22Rv1 (cell line): ENCODE measurements around the gene NDUFS8.

Source experiments
- H3K27ac ChIP-seq: fragments of 450-650 bp; 2 replicates; pipeline ENCODE4 v1.5.1; 2017
- ZFX ChIP-seq: fragments of 450-650 bp; IDR thresholded peaks from 2 replicates; pipeline ENCODE4 v1.6.1; 2017; ENCODE audit warnings: antibody characterized with exemption, borderline replicate concordance
- TF ChIP-seq, protein P1 (sequence below): fragments of 450-650 bp; IDR thresholded peaks from 2 replicates; pipeline ENCODE4 v1.5.1; 2017; ENCODE audit warnings: mild to moderate bottlenecking

The NDUFS8 gene

DNA sequence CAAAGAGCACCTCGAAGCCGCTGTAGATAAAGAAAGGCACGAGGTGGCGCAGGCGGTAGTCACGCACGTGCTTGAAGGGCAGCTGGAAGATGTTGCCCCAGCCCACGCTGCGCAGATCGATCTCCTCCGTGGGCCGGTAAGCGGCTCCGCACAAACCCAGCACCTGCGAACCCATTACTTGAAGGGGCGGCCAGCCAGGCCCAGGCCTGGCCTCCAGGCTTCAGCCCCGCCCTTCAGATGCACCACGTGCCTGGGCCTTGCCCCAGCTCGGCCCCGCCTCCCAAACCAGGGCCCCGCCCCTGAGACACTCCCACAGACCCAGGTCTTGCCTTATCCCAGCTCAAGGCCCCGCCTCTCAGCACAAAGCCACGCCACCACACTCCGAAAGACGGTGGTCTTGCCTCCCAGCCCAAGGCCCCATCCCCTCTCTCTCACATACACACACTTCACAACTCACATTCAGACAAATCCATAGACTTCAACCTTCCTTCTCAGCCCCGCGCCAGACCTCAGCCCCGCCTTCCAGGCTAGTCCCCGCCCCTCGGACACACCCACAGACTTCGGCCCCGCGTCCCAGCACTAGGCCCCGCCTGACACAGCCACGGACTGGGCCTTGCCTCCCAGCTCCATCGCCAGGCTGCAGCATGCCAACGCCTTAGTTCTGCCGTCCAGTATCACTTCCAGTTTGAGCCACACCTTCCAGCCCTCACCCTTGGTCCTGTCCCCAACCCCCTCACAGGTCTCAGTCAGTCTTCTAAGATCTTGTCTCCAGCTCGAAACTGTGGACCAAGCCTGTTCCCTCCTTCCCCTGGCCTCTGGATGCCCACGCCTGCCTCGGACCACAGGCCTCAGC, 33.6 kb upstream of the NDUFS8 start:
- no peak for TF ChIP-seq ZFX
- TF ChIP-seq, protein P1, sequence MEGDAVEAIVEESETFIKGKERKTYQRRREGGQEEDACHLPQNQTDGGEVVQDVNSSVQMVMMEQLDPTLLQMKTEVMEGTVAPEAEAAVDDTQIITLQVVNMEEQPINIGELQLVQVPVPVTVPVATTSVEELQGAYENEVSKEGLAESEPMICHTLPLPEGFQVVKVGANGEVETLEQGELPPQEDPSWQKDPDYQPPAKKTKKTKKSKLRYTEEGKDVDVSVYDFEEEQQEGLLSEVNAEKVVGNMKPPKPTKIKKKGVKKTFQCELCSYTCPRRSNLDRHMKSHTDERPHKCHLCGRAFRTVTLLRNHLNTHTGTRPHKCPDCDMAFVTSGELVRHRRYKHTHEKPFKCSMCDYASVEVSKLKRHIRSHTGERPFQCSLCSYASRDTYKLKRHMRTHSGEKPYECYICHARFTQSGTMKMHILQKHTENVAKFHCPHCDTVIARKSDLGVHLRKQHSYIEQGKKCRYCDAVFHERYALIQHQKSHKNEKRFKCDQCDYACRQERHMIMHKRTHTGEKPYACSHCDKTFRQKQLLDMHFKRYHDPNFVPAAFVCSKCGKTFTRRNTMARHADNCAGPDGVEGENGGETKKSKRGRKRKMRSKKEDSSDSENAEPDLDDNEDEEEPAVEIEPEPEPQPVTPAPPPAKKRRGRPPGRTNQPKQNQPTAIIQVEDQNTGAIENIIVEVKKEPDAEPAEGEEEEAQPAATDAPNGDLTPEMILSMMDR, result peak; percentile 19; the same call in 1 of the 2 replicates
- H3K27ac ChIP-seq, result peak overlapping the region; percentile 54

DNA sequence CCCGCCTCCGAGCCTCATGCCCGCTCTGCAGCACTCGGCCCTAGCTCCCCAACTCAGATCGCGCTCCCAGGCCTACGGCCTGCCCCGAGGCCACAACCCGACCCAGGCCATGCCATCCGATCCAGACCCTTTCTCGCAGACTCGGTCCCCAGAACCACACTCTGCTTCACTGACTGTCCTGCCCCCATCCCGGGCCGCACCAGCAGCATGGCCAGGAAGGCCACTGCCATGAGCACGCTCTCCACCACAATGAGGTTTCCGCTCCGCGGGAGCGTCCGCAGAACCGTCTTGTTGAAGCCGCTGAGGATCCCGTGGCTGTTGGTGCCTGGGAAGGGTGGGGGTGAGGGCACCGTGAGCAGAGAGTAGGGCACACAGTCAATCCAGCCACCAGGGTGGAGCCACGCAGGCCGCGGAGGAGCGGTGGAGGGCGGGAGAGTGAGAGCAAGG, 33.0 kb upstream of the NDUFS8 start:
- TF ChIP-seq, protein P1, result no peak
- no peak for TF ChIP-seq ZFX
- H3K27ac ChIP-seq, result peak overlapping the region; percentile 54

DNA sequence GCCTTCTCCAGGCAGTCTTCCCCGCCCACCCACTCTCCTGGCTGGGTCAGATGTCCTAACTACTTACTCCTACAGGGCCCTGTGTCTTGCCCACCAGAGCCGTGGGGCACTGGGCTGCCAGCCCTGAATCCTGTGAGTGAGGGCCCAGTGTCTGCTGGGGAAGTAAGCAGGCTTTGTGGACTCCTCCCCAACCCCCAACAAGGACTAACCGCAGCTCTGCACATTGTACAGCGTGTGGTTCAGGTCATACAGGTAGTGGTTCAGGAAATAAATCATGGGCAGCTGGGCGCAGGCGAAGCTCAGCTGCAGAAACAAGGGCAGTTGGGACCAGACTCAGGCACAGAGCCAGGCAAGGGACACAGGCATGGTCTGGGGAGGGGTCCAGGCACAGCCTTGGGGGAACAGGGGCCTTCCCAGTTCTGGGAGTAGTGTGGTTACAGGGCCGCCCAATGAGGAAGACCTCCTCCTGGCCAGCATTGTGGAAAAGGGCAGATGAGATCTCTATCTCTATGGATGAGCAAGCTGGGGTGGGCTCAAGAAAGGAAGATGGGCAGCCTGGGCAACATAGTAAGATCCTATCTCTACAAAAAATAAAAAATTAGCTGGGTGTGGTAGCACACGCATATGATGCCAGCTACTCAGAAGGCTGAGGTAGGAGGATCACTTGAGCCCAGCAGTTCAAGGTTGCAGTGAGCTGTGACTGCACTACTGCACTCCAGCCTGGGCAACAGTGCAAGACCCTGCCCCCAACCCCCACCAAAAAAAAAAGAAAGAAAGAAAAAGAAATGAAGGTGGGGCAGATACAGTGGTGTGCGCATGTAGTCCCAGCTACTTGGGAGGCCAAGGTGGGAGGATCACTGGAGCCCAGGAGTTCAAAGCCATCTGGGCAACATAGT, 32.1 kb upstream of the NDUFS8 start:
- TF ChIP-seq ZFX, result no peak
- TF ChIP-seq, protein P1, result no peak
- no peak overlapping the region for H3K27ac ChIP-seq

DNA sequence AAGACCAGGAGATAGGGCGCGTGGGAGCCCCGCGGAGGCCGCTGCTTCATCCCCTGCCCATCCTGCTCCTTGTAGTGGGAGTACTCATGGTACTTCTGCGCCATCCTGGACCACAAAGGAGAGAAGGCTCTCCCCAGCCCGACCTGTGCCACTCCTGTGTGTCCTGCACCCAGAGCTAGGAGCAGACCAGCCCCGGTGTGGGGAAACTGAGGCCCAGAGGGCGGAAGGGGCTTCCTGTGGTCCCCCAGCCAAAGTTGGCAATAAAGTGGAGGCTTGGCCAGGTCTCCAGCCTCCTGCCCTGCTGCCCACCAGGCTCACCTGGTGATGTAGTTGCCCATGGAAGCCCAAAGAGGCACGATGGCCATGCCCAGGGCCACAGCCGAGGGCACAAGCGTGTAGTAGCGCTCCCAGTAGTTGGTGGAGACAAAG, 31.3 kb upstream of the NDUFS8 start:
- no peak overlapping the region for H3K27ac ChIP-seq
- TF ChIP-seq ZFX, result no peak
- TF ChIP-seq, protein P1, result no peak

DNA sequence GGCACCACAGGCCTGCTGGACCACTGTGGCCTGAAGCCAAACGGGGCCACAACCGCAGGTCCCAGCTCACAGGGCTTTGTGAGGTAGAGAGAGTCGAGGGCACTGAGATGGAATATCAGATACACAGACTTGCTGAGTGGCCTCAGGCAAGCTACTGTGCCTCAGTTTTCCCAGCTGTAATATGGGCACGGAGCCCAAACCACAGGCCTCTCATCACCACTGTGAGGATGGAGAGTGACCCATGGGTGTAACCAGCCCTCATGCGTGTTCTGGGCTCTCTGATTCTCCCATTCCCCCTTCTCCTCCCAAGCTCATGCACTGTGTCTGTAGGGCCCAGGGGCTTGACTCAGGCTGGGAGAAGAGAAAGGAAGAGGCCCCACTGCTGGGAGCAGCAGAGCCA, 30.8 kb upstream of the NDUFS8 start:
- TF ChIP-seq ZFX, result no peak
- TF ChIP-seq, protein P1, result no peak
- H3K27ac ChIP-seq, result no peak overlapping the region

DNA sequence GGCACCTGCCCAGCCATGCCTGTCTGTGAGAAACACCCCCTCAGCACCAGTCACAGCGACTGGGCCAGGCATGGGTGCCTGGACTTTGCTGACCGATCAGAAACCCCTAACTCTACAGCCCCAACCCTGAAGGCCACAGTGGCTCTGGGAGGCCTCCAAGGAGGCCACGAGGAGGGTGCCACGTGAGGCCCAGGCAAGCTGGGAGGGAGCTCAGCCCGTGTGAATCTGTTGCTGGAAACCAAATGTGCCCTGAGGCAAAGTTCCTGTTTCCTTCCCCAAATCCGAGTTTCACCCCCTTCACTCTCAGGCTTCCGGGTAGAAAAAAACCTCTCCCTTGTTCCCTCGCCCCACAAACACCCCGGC, 27.9 kb upstream of the NDUFS8 start:
- peak overlapping the region; percentile 55 for H3K27ac ChIP-seq
- TF ChIP-seq, protein P1, result no peak
- no peak for TF ChIP-seq ZFX
